SK-N-SH treated with all-trans-retinoic acid at 6 μM for 48 hours (cell line): Measurements from ENCODE around the gene MALRD1.

Experiments used
- ATAC-seq: fragments of 200-7000 bp; cut with Tn5 transposase; 3 replicates; pipeline ENCODE4 v1.9.1; 2020; ENCODE audit warnings: mild to moderate bottlenecking, moderate library complexity
- ARNTL ChIP-seq: fragments of 450-650 bp; formaldehyde crosslinking; IDR thresholded peaks from 2 replicates; pipeline ENCODE4 v1.5.0; 2020; ENCODE audit warnings: low read depth, mild to moderate bottlenecking, moderate library complexity, borderline replicate concordance
- BACH2 ChIP-seq: fragments of 250-450 bp; sonication (Bioruptor Pico); IDR thresholded peaks from 2 replicates; pipeline ENCODE4 v1.9.0; 2021; ENCODE audit warnings: mild to moderate bottlenecking, borderline replicate concordance
- CREB5 ChIP-seq: fragments of 250-450 bp; sonication (Bioruptor Pico); IDR thresholded peaks from 2 replicates; pipeline ENCODE4 v1.5.1; 2020; ENCODE audit warnings: low read depth, mild to moderate bottlenecking, moderate library complexity
- CSDC2 ChIP-seq: fragments of 250-450 bp; sonication (Bioruptor Pico); IDR thresholded peaks from 2 replicates; pipeline ENCODE4 v1.5.0; 2020; ENCODE audit warnings: mild to moderate bottlenecking, moderate library complexity
- CSRNP3 ChIP-seq: fragments of 250-450 bp; sonication (Bioruptor Pico); IDR thresholded peaks from 2 replicates; pipeline ENCODE4 v1.5.1; 2021; ENCODE audit warnings: mild to moderate bottlenecking, moderate library complexity
- ESRRG ChIP-seq: fragments of 250-450 bp; sonication (Bioruptor Pico); IDR thresholded peaks from 2 replicates; pipeline ENCODE4 v1.6.1; 2021; ENCODE audit warnings: mild to moderate bottlenecking
- ISL1 ChIP-seq: fragments of 250-450 bp; sonication (Bioruptor Pico); IDR thresholded peaks from 2 replicates; pipeline ENCODE4 v2.1.2; 2022; ENCODE audit warnings: mild to moderate bottlenecking, moderate library complexity
- OSR1 ChIP-seq: fragments of 250-450 bp; sonication (Bioruptor Pico); IDR thresholded peaks from 2 replicates; pipeline ENCODE4 v1.8.0; 2022; ENCODE audit warnings: moderate library complexity, mild to moderate bottlenecking, inconsistent platforms
- RARB ChIP-seq: fragments of 250-450 bp; sonication (Bioruptor Pico); IDR thresholded peaks from 2 replicates; pipeline ENCODE4 v1.8.0; 2021; ENCODE audit warnings: mild to moderate bottlenecking, moderate library complexity
- SNAI2 ChIP-seq: fragments of 250-450 bp; sonication (Bioruptor Pico); IDR thresholded peaks from 2 replicates; pipeline ENCODE4 v1.5.0; 2020; ENCODE audit warnings: mild to moderate bottlenecking, moderate library complexity
- TCF4 ChIP-seq: fragments of 250-450 bp; sonication (Bioruptor Pico); IDR thresholded peaks from 2 replicates; pipeline ENCODE4 v1.8.0; 2021; ENCODE audit warnings: mild to moderate bottlenecking, moderate library complexity, borderline replicate concordance
- TOX ChIP-seq: fragments of 250-450 bp; sonication (Bioruptor Pico); IDR thresholded peaks from 2 replicates; pipeline ENCODE4 v1.8.0; 2021; ENCODE audit warnings: mild to moderate bottlenecking, moderate library complexity, borderline replicate concordance
- TSHZ2 ChIP-seq: fragments of 250-450 bp; sonication (Bioruptor Pico); IDR thresholded peaks from 2 replicates; pipeline ENCODE4 v1.5.0; 2020; ENCODE audit warnings: mild to moderate bottlenecking, moderate library complexity
- ZC3H10 ChIP-seq: fragments of 250-450 bp; sonication (Bioruptor Pico); IDR thresholded peaks from 2 replicates; pipeline ENCODE4 v1.5.1; 2021; ENCODE audit warnings: mild to moderate bottlenecking, moderate library complexity
- ZFP3 ChIP-seq: fragments of 250-450 bp; sonication (Bioruptor Pico); IDR thresholded peaks from 2 replicates; pipeline ENCODE4 v1.5.0; 2020; ENCODE audit warnings: mild to moderate bottlenecking, moderate library complexity
- ZFP30 ChIP-seq: fragments of 450-650 bp; formaldehyde crosslinking; IDR thresholded peaks from 2 replicates; pipeline ENCODE4 v1.5.0; 2022; ENCODE audit warnings: mild to moderate bottlenecking, moderate library complexity
- ZNF565 ChIP-seq: fragments of 450-650 bp; formaldehyde crosslinking; conservative IDR thresholded peaks from 2 replicates; pipeline ENCODE4 v1.5.0; 2020; ENCODE audit warnings: low read depth, mild to moderate bottlenecking, moderate library complexity
- ZNF70 ChIP-seq: fragments of 450-650 bp; formaldehyde crosslinking; IDR thresholded peaks from 2 replicates; pipeline ENCODE4 v1.5.0; 2020; ENCODE audit warnings: mild to moderate bottlenecking, moderate library complexity
- TF ChIP-seq, protein P1 (sequence below): fragments of 250-450 bp; sonication (Bioruptor Pico); IDR thresholded peaks from 2 replicates; pipeline ENCODE4 v1.8.0; 2020; ENCODE audit warnings: mild to moderate bottlenecking, moderate library complexity, borderline replicate concordance
- TF ChIP-seq, protein P2 (sequence below): fragments of 250-450 bp; sonication (Bioruptor Pico); IDR thresholded peaks from 2 replicates; pipeline ENCODE4 v1.8.0; 2021; ENCODE audit warnings: low read depth, mild to moderate bottlenecking, moderate library complexity, borderline replicate concordance

The MALRD1 gene

GRCh38 chr10:19578571-19578970, 530.0 kb downstream of the MALRD1 start:
- ATAC-seq: no peak
- no peak for TF ChIP-seq BACH2 (CRISPR knock-in tag)

DNA sequence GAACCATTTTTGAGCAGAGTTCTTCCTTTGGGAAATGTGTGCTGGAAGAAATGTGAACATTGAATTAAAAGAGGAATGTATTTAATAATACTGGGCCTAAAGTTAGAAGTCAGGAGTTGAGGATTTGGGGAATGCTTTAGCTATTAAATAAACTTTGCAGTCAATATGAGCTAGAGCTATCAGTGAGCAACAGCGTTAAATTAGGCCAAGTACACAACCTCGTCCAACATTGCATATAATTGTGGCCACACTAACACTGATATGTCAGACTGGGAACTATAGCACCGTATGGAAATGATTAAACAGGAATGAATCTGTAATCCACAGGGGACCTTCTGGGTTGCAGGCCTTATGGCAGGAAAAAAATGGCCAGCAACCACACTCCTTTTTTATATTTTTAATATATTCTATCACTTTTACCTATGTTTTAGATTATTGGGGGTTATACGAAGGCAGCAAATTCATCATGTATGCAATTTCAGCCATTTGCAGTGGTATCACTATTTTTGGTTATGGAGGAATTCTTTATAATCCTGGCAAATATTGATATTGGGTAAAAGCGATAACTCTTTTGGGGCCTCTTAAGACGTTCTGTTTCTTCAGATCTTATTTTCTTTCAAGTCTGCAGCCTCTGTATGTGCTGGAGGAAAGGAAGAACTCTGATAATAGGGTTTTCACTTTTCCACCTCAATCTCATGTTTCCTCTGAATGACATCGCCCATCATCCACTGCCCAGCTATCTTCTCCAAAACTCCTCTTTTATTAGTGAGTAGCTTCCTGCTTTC, 531.4 kb downstream of the MALRD1 start:
- no peak for ATAC-seq
- no peak for TF ChIP-seq ESRRG
- TF ChIP-seq, protein P1, sequence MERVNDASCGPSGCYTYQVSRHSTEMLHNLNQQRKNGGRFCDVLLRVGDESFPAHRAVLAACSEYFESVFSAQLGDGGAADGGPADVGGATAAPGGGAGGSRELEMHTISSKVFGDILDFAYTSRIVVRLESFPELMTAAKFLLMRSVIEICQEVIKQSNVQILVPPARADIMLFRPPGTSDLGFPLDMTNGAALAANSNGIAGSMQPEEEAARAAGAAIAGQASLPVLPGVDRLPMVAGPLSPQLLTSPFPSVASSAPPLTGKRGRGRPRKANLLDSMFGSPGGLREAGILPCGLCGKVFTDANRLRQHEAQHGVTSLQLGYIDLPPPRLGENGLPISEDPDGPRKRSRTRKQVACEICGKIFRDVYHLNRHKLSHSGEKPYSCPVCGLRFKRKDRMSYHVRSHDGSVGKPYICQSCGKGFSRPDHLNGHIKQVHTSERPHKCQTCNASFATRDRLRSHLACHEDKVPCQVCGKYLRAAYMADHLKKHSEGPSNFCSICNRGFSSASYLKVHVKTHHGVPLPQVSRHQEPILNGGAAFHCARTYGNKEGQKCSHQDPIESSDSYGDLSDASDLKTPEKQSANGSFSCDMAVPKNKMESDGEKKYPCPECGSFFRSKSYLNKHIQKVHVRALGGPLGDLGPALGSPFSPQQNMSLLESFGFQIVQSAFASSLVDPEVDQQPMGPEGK (CRISPR knock-in tag): no peak
- TF ChIP-seq CREB5 (CRISPR knock-in tag): no peak
- no peak for TF ChIP-seq RARB (CRISPR knock-in tag)
- no peak for TF ChIP-seq TSHZ2
- TF ChIP-seq ISL1 (CRISPR knock-in tag): no peak
- no peak for TF ChIP-seq CSDC2 (CRISPR knock-in tag)
- no peak for TF ChIP-seq SNAI2 (CRISPR knock-in tag)
- TF ChIP-seq BACH2 (CRISPR knock-in tag): no peak
- TF ChIP-seq ZNF565 (CRISPR knock-in tag): no peak
- no peak for TF ChIP-seq OSR1 (CRISPR knock-in tag)
- TF ChIP-seq CSRNP3 (CRISPR knock-in tag): no peak
- no peak for TF ChIP-seq ZNF70 (CRISPR knock-in tag)
- no peak for TF ChIP-seq ZFP3 (CRISPR knock-in tag)
- TF ChIP-seq TOX (CRISPR knock-in tag): no peak
- TF ChIP-seq ZC3H10 (CRISPR knock-in tag): no peak
- TF ChIP-seq, protein P2, sequence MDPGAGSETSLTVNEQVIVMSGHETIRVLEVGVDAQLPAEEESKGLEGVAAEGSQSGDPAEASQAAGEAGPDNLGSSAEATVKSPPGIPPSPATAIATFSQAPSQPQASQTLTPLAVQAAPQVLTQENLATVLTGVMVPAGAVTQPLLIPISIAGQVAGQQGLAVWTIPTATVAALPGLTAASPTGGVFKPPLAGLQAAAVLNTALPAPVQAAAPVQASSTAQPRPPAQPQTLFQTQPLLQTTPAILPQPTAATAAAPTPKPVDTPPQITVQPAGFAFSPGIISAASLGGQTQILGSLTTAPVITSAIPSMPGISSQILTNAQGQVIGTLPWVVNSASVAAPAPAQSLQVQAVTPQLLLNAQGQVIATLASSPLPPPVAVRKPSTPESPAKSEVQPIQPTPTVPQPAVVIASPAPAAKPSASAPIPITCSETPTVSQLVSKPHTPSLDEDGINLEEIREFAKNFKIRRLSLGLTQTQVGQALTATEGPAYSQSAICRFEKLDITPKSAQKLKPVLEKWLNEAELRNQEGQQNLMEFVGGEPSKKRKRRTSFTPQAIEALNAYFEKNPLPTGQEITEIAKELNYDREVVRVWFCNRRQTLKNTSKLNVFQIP: no peak
- no peak for TF ChIP-seq ZFP30 (CRISPR knock-in tag)
- no peak for TF ChIP-seq ARNTL
- TF ChIP-seq TCF4: no peak
- TF ChIP-seq, all 23 proteins: peak for 0

DNA sequence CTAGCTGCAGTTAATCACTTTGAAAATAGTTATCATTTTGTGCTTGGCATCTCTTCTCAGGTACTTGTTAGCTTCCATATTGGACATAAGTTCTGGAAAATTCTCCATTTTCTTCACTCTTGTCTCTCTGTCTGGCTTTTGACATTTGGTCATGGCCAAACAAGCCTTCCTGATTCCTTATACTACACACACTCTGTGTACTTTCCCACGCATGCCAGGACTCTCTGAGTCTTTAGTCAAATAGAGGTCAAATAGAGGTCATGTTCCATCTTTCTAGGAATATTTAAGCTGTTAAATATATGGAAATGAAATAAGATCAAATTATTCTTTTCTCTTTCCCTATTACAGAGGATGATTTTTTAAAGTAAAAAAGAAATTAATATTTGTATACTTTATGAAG, 532.1 kb downstream of the MALRD1 start:
- TF ChIP-seq TSHZ2: no peak
- no peak for TF ChIP-seq TCF4
- TF ChIP-seq, protein P1 (CRISPR knock-in tag): no peak
- TF ChIP-seq ISL1 (CRISPR knock-in tag): no peak
- no peak for ATAC-seq
